ENCODE results near the gene TMEM259.
"Not testable (repeated sequence)": the region's sequence is repeated elsewhere in the genome, so short reads cannot be mapped to it uniquely, and the experiment has no call there.

Gene TMEM259

GRCh38 chr19:1040476-1041271 lies 19.8 kb upstream of the TMEM259 start:
- peak; percentile 87 to 94 (median 89) for DNase-seq (ENCODE audit: low read depth in 2 of 3, low spot score in 1 of 3)

GRCh38 chr19:1039646-1040475 lies 18.9 kb upstream of the TMEM259 start, which contains the start of gene ABCA7:
ABCA7 (plus strand) TSS chr19:1040107; CDS start chr19:1041362, 1,255 bp downstream.
- DNase-seq (ENCODE audit: low read depth in 2 of 3, low spot score in 1 of 3), result peak; percentile 99 to 100 (median 99)

GRCh38 chr19:1038978-1039645 lies 18.2 kb upstream of the TMEM259 start:
- DNase-seq (ENCODE audit: low read depth in 2 of 3, low spot score in 1 of 3), result no peak

- DNase-seq (ENCODE audit: low read depth in 2 of 3, low spot score in 1 of 3), result no peak
These were observed 16.7 kb upstream of the TMEM259 start for GRCh38 chr19:1037621-1038064.

GRCh38 chr19:1035998-1036621 lies 15.2 kb upstream of the TMEM259 start:
- DNase-seq (ENCODE audit: low read depth in 2 of 3, low spot score in 1 of 3), result no peak

GRCh38 chr19:1032264-1032867 lies 11.4 kb upstream of the TMEM259 start:
- no peak for DNase-seq (ENCODE audit: low read depth in 2 of 3, low spot score in 1 of 3)

GRCh38 chr19:1028062-1028926 lies 7.4 kb upstream of the TMEM259 start:
- DNase-seq (ENCODE audit: low read depth in 2 of 3, low spot score in 1 of 3), result no peak

- DNase-seq (ENCODE audit: low read depth in 2 of 3, low spot score in 1 of 3), result no peak
These were observed 6.7 kb upstream of the TMEM259 start for GRCh38 chr19:1027650-1028061.

- DNase-seq (ENCODE audit: low read depth in 2 of 3, low spot score in 1 of 3), result no peak
These were observed 6.1 kb upstream of the TMEM259 start for GRCh38 chr19:1026783-1027649.

- DNase-seq (ENCODE audit: low read depth in 2 of 3, low spot score in 1 of 3), result peak in 2 of 3 donors; percentile 39 to 68
These were observed 5.2 kb upstream of the TMEM259 start, which contains the start of gene CNN2 for GRCh38 chr19:1025960-1026782. CNN2 (plus strand) TSS chr19:1026608; CDS start chr19:1026662, 54 bp downstream.

- DNase-seq (ENCODE audit: low read depth in 2 of 3, low spot score in 1 of 3), result not testable (repeated sequence)
These were observed 4.2 kb upstream of the TMEM259 start for GRCh38 chr19:1025080-1025479.

- DNase-seq (ENCODE audit: low read depth in 2 of 3, low spot score in 1 of 3), result not testable (repeated sequence)
These were observed 2.9 kb upstream of the TMEM259 start for GRCh38 chr19:1023883-1024188.

GRCh38 chr19:1019980-1020867 lies 699 bp downstream of the TMEM259 start:
- no peak for DNase-seq (ENCODE audit: low read depth in 2 of 3, low spot score in 1 of 3)

GRCh38 chr19:1019616-1019961 lies 1.3 kb downstream of the TMEM259 start:
- DNase-seq (ENCODE audit: low read depth in 2 of 3, low spot score in 1 of 3), result no peak

- no peak for DNase-seq (ENCODE audit: low read depth in 2 of 3, low spot score in 1 of 3)
These were observed 1.8 kb downstream of the TMEM259 start for GRCh38 chr19:1018932-1019615.

- no peak for DNase-seq (ENCODE audit: low read depth in 2 of 3, low spot score in 1 of 3)
These were observed 2.5 kb downstream of the TMEM259 start for GRCh38 chr19:1018393-1018792.

Data from stimulated activated CD4-positive, alpha-beta T cell treated with anti-CD3 and anti-CD28 coated beads, Interleukin-12 subunit alpha, Interleukin-12 subunit beta, amount 100 ng/mL, for 48 hours (primary cell).